Smooth muscle cell (in vitro differentiated cells): ENCODE results near the gene TGM4. TPM values are rescaled to one million over a fixed set of nuclear protein-coding genes. Genes with fewer than 3 reads are reported as not detected.

Source experiments
- DNase-seq: peaks from one replicate; lab custom pipeline; 2025; ENCODE audit not compliant: unreplicated experiment; lab: John Stamatoyannopoulos, UW
- H2AFZ ChIP-seq: fragments of 200-600 bp; sonication (generic); 2 replicates; pipeline ENCODE4 v1.6.0; 2016; ENCODE audit warnings: antibody characterized with exemption, low read depth, mild to moderate bottlenecking
- H3F3A ChIP-seq: fragments of 200-600 bp; sonication (generic); 2 replicates; pipeline ENCODE4 v1.6.0; 2017; ENCODE audit warnings: antibody characterized with exemption, low read depth
- H3K27ac ChIP-seq: fragments of 200-600 bp; sonication (generic); 2 replicates; pipeline ENCODE4 v1.5.1; 2016; ENCODE audit warnings: low read depth, mild to moderate bottlenecking
- H3K27me3 ChIP-seq: fragments of 200-600 bp; sonication (generic); 2 replicates; pipeline ENCODE4 v1.6.1; 2016; ENCODE audit warnings: low read depth, mild to moderate bottlenecking
- H3K36me3 ChIP-seq: fragments of 200-600 bp; sonication (generic); 2 replicates; pipeline ENCODE4 v1.5.1; 2016; ENCODE audit warnings: low read depth
- H3K4me1 ChIP-seq: fragments of 200-600 bp; sonication (generic); 2 replicates; pipeline ENCODE4 v1.5.1; 2016; ENCODE audit warnings: low read depth
- H3K4me2 ChIP-seq: fragments of 200-600 bp; sonication (generic); 2 replicates; pipeline ENCODE4 v1.6.0; 2016; ENCODE audit warnings: mild to moderate bottlenecking
- H3K4me3 ChIP-seq: fragments of 200-600 bp; sonication (generic); 2 replicates; pipeline ENCODE4 v1.5.1; 2016; ENCODE audit warnings: mild to moderate bottlenecking
- H3K79me2 ChIP-seq: fragments of 200-600 bp; sonication (generic); 2 replicates; pipeline ENCODE4 v1.6.0; 2016; ENCODE audit warnings: low read depth, mild to moderate bottlenecking
- H3K9ac ChIP-seq: fragments of 200-600 bp; sonication (generic); 2 replicates; pipeline ENCODE4 v1.6.0; 2016; ENCODE audit warnings: low read depth
- H3K9me3 ChIP-seq: fragments of 200-600 bp; sonication (generic); replicated peaks from 2 replicates; pipeline ENCODE4 v1.5.1; 2016; ENCODE audit warnings: low read depth
- H4K20me1 ChIP-seq: fragments of 200-600 bp; sonication (generic); 2 replicates; pipeline ENCODE4 v1.6.0; 2016; ENCODE audit warnings: low read depth
- CTCF ChIP-seq: fragments of 200-600 bp; sonication (generic); IDR thresholded peaks from 2 replicates; pipeline ENCODE4 v1.5.1; 2017; ENCODE audit warnings: borderline replicate concordance, mild to moderate bottlenecking, antibody characterized with exemption; ENCODE audit not compliant: insufficient read depth, poor library complexity, severe bottlenecking
- WGBS: methylation state at CpG from one replicate; pipeline ENCODE4 v1.1.7; 2016; ENCODE audit warnings: low lambda C conversion rate; 5-methylcytosine and 5-hydroxymethylcytosine counted together
- polyA plus RNA-seq: library from polyadenylated mRNA; unstranded; fragments of >200 nt; fragmentation: Nextera tagmentation; extraction: Ambion mirVana; gene quantifications from 2 replicates; pipeline ENCODE4 v1.2.1, GENCODE V29; 2016
- total RNA-seq: library from RNA; depleted of rRNA; stranded (reverse); fragments of >200 nt; gene quantifications from 2 replicates; pipeline ENCODE4 v1.2.3, GENCODE V29; 2014

Gene TGM4
- total and polyA plus RNA-seq, 2 experiments from 2014 or later: not detected

GRCh38 chr3:44902628-44903027, 28.2 kb downstream of the TGM4 start:
- Histone ChIP-seq H3K9me3 (no peaks in the 10 kb centered on the region), H2AFZ (no peak overlapping the region), H3K9ac (no peak overlapping the region), H4K20me1 (no peaks in the 10 kb centered on the region), H3K36me3 (no peaks in the 10 kb centered on the region), H3K4me2 (no peak overlapping the region), H3K27ac (no peak overlapping the region), H3F3A (no peaks in the 10 kb centered on the region), H3K27me3 (no peaks in the 10 kb centered on the region), H3K4me1 (peaks cover 8% of the 10 kb centered on the region), H3K4me3 (no peak overlapping the region), H3K79me2 (no peaks in the 10 kb centered on the region)
- no peak for TF ChIP-seq CTCF
- WGBS: 60% methylated on average over 4 of the region's 4 CpGs
- no peak for DNase-seq

DNA sequence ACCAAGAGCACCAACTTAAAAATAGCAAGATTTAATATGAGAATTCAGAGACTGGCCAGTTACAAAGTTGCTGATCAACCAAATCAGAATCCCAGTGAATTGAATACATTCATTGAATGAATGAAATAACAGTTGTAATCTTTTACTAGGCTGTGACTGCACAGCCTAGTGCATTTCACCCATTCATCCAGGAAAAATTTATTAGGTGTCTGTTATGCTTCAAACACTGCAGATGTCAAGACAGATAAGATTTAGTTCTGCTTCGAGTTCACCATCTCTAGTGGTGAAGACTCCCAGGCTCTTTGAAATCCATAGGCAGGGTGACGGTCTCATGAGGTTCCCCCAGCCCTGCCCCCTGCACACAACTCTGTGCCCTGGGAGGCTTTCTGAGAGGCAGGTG, 28.9 kb downstream of the TGM4 start:
- Histone ChIP-seq H3K36me3 (no peaks in the 10 kb centered on the region), H3F3A (no peaks in the 10 kb centered on the region), H3K27ac (no peak overlapping the region), H3K27me3 (no peaks in the 10 kb centered on the region), H3K9ac (no peak overlapping the region), H3K4me2 (no peak overlapping the region), H3K79me2 (no peaks in the 10 kb centered on the region), H3K4me3 (no peak overlapping the region), H3K9me3 (no peaks in the 10 kb centered on the region), H3K4me1 (peaks cover 8% of the 10 kb centered on the region), H4K20me1 (no peaks in the 10 kb centered on the region), H2AFZ (no peak overlapping the region)
- TF ChIP-seq CTCF: no peak
- DNase-seq: no peak
- WGBS: 42% methylated on average over 2 of the region's 2 CpGs

- no peaks in the 10 kb centered on the region for H3K79me2 ChIP-seq
- H3K4me1 ChIP-seq: peaks cover 8% of the 10 kb centered on the region
- H3K27me3 ChIP-seq: no peaks in the 10 kb centered on the region
- H4K20me1 ChIP-seq: no peaks in the 10 kb centered on the region
- H2AFZ ChIP-seq: no peak overlapping the region
- H3K9ac ChIP-seq: no peak overlapping the region
- H3F3A ChIP-seq: no peaks in the 10 kb centered on the region
- no peak for TF ChIP-seq CTCF
- no peaks in the 10 kb centered on the region for H3K9me3 ChIP-seq
- no peaks in the 10 kb centered on the region for H3K36me3 ChIP-seq
- no peak for DNase-seq
- no peak overlapping the region for H3K27ac ChIP-seq
- 98% methylated on average over 15 of the region's 15 CpGs for WGBS
- H3K4me3 ChIP-seq: no peak overlapping the region
- H3K4me2 ChIP-seq: no peak overlapping the region
Measured at GRCh38 chr3:44903751-44904150, 29.3 kb downstream of the TGM4 start.

- no peak overlapping the region for H3K4me3 ChIP-seq
- H4K20me1 ChIP-seq: no peaks in the 10 kb centered on the region
- H3K36me3 ChIP-seq: no peaks in the 10 kb centered on the region
- H3K9ac ChIP-seq: no peak overlapping the region
- no peak overlapping the region for H3K4me2 ChIP-seq
- TF ChIP-seq CTCF: no peak
- H3K9me3 ChIP-seq: no peaks in the 10 kb centered on the region
- no peak overlapping the region for H3K27ac ChIP-seq
- no peak for DNase-seq
- no peaks in the 10 kb centered on the region for H3K79me2 ChIP-seq
- WGBS: 89% methylated on average over 3 of the region's 3 CpGs
- no peaks in the 10 kb centered on the region for H3K4me1 ChIP-seq
- no peak overlapping the region for H2AFZ ChIP-seq
- H3F3A ChIP-seq: no peaks in the 10 kb centered on the region
- H3K27me3 ChIP-seq: no peaks in the 10 kb centered on the region
Measured at GRCh38 chr3:44905446-44906157, 31.2 kb downstream of the TGM4 start.
